Keratinocyte (primary cell): ENCODE results near the gene LY6G6F.

ENCODE experiments used
- EZH2 ChIP-seq: IDR thresholded peaks from one replicate; pipeline ENCODE4 v1.6.1; 2012; ENCODE audit warnings: inconsistent platforms, mild to moderate bottlenecking, low read length, moderate library complexity
- TF ChIP-seq, protein P1 (sequence below), 3 experiments: IDR thresholded peaks in 1 of 3; conservative IDR thresholded peaks in 1 of 3; optimal IDR thresholded peaks in 1 of 3; 2 replicates in 2 of 3; 3 replicates in 1 of 3; pipeline versions ENCODE3 to v1.5.1; 2011; ENCODE audit warnings: low read length in 3 of 3, mild to moderate bottlenecking in 3 of 3, moderate library complexity in 2 of 3, control low read depth in 1 of 3, inconsistent platforms in 1 of 3; ENCODE audit not compliant: insufficient read depth in 2 of 3; ENCODE audit errors: extremely low read depth in 1 of 3

DNA sequence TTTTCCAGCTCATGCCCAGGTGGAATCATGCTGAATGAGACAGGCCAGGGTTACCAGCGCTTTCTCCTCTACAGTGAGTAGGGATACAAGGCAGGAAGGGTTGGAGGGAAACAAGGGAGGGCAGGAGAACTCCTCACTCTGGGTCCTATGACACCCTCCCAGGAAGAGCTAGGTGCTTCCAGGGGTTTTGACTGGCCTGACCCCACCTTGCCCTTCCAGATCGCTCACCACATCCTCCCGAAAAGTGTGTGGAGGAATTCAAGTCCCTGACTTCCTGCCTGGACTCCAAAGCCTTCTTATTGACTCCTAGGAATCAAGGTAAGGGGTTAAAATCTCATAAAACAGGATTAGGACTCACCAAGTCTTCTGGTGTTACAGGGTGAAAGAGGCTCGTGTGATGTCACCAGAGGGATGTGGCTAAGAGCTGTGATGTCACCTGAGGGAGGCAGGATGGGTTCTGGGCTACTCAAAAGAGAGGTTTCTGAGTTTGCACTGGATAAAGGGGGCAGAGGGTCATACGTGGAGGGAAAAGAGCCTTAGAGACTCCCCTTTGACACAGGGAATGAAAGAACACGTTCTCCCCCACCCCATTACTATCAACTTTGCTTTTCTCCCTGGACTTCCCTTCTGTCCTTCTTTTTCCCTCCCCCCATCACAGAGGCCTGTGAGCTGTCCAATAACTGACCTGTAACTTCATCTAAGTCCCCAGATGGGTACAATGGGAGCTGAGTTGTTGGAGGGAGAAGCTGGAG is 49.1 kb upstream of the LY6G6F start:
- TF ChIP-seq, protein P1, sequence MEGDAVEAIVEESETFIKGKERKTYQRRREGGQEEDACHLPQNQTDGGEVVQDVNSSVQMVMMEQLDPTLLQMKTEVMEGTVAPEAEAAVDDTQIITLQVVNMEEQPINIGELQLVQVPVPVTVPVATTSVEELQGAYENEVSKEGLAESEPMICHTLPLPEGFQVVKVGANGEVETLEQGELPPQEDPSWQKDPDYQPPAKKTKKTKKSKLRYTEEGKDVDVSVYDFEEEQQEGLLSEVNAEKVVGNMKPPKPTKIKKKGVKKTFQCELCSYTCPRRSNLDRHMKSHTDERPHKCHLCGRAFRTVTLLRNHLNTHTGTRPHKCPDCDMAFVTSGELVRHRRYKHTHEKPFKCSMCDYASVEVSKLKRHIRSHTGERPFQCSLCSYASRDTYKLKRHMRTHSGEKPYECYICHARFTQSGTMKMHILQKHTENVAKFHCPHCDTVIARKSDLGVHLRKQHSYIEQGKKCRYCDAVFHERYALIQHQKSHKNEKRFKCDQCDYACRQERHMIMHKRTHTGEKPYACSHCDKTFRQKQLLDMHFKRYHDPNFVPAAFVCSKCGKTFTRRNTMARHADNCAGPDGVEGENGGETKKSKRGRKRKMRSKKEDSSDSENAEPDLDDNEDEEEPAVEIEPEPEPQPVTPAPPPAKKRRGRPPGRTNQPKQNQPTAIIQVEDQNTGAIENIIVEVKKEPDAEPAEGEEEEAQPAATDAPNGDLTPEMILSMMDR (optimal IDR thresholded peaks at IDR 0.05 in 1 of 3, IDR thresholded peaks at IDR 0.05 in 1 of 3, conservative IDR thresholded peaks at IDR 0.05 in 1 of 3; ENCODE audit: extremely low read depth in 1 of 3, insufficient read depth in 2 of 3, low read length in 3 of 3), result no peak
- TF ChIP-seq EZH2, result no peak
